Activated CD4-positive, alpha-beta memory T cell treated with anti-CD3 and anti-CD28 coated beads for 36 hours (primary cell): ENCODE measurements around the gene AMPH. TPM values are rescaled to one million over a fixed set of nuclear protein-coding genes. Genes with fewer than 3 reads are reported as not detected.
A peak's percentile ranks its signal among the peaks of the same experiment; 100 is the strongest.

Experiments
- CTCF ChIA-PET: fragments of 350-600 bp; sonication (Branson Sonifier 250); formaldehyde crosslinking; loops from one replicate; lab custom pipeline; 2021; ENCODE audit warnings: antibody characterized with exemption, inconsistent platforms; lab: Charles Lee
- POLR2A ChIA-PET: fragments of 350-600 bp; sonication (Branson Sonifier 250); formaldehyde crosslinking; loops from one replicate; lab custom pipeline; 2021; ENCODE audit warnings: antibody characterized with exemption; lab: Charles Lee
- DNase-seq: peaks from one replicate; pipeline ENCODE4 v3.0.0-alpha.2; 2020
- H3K27ac Mint-ChIP-seq: one replicate; pipeline ENCODE4 v1.8.0; 2021; ENCODE audit warnings: mixed read lengths
- H3K27me3 Mint-ChIP-seq: one replicate; pipeline ENCODE4 v1.8.0; 2021; ENCODE audit warnings: mixed read lengths
- H3K36me3 Mint-ChIP-seq: one replicate; pipeline ENCODE4 v1.8.0; 2021; ENCODE audit warnings: mixed read lengths
- H3K4me1 Mint-ChIP-seq: one replicate; pipeline ENCODE4 v1.8.0; 2021; ENCODE audit warnings: low read depth, mixed read lengths
- H3K4me3 Mint-ChIP-seq: one replicate; pipeline ENCODE4 v1.8.0; 2021; ENCODE audit warnings: mild to moderate bottlenecking, mixed read lengths
- H3K9me3 Mint-ChIP-seq: one replicate; pipeline ENCODE4 v1.8.0; 2021; ENCODE audit warnings: mixed read lengths
- intact Hi-C: fragments of 100-400 bp; cut with micrococcal nuclease; formaldehyde crosslinking; loops from one replicate; pipeline ENCODE4 v1.15.1; 2023
- total RNA-seq, 2 experiments: library from RNA; stranded (reverse); gene quantifications; one replicate each; pipeline ENCODE4 v1.2.3, GENCODE V29; 2021

The AMPH gene
- total RNA-seq, 2 experiments from 2014 or later: not detected

DNA sequence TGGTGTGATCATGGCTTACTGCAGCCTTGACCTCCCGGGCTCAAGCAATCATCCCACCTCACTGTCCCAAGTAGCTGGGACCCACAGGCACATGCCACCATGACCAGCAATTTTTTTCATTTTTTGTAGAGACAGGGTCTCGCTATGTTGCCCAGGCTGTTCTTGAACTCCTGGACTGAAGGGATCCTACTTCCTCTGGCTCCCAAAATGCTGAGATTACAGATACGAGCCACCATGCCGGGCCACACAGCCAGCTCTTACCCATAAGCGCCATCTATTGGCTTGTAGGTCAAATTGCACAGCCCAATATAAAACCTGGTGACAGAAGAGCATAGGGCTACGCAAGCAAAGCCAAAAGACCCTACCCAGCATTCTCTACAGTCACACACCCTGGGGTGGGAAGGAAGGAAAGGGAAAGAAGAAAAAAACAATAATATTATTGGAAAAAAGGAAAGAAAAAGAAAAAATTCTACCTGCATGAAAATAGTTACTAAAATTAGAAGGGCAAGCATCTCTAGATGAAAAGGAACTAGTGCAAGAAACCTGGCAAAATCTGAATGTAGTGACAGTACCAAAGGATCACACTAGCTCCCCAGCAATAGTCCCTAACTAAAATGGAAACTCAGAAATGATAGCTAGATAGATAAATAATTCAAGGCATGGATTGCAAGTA is 29.4 kb upstream of the AMPH start:
- Mint-ChIP-seq H3K36me3 (no peaks in the 10 kb centered on the region), H3K4me3 (no peak overlapping the region), H3K27me3 (peaks cover 10% of the 10 kb centered on the region), H3K4me1 (no peaks in the 10 kb centered on the region), H3K27ac (no peak overlapping the region), H3K9me3 (no peaks in the 10 kb centered on the region)
- peak; percentile 34 for DNase-seq
- CTCF ChIA-PET: interaction anchor here (0.6 to 3.4 kb wide), 18 partner anchors 9 to 290 kb away, joined by 3 to 57 read pairs (median 4); no protein-coding TSS in a partner anchor
- intact Hi-C loops: loop anchor here (1.0 to 5.0 kb wide), 2 partner anchors 248 to 262 kb away; no protein-coding TSS in a partner anchor
- POLR2A ChIA-PET: no interaction called here

DNA sequence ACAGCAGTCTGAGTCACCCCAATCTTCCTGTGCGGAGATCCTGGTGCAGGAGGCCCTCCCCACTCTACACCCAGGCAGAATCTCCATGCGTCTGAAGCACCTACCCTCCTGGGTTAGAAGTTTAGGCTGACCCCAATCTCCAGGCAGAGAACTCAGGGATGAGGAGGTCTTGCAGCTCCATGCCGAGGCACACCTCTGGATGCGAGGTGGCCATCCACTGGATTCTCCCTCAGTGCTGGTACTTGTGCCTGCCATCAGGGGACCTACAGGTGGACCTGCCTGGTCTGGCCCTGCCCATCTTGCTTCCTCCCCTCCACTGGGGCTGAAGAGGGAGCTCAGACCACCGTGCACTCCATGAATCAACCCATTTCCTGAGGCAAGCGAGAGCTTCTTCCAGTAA is 28.8 kb upstream of the AMPH start:
- H3K4me3 Mint-ChIP-seq: no peak overlapping the region
- no peaks in the 10 kb centered on the region for H3K36me3 Mint-ChIP-seq
- no peak overlapping the region for H3K27ac Mint-ChIP-seq
- intact Hi-C loops: loop anchor here (1.0 to 5.0 kb wide), 2 partner anchors 248 to 262 kb away; no protein-coding TSS in a partner anchor
- H3K9me3 Mint-ChIP-seq: no peaks in the 10 kb centered on the region
- POLR2A ChIA-PET: no interaction called here
- H3K4me1 Mint-ChIP-seq: no peaks in the 10 kb centered on the region
- peaks cover 11% of the 10 kb centered on the region for H3K27me3 Mint-ChIP-seq
- CTCF ChIA-PET: interaction anchor here (0.6 to 3.4 kb wide), 17 partner anchors 10 to 290 kb away, joined by 3 to 57 read pairs (median 4); no protein-coding TSS in a partner anchor
- no peak for DNase-seq

DNA sequence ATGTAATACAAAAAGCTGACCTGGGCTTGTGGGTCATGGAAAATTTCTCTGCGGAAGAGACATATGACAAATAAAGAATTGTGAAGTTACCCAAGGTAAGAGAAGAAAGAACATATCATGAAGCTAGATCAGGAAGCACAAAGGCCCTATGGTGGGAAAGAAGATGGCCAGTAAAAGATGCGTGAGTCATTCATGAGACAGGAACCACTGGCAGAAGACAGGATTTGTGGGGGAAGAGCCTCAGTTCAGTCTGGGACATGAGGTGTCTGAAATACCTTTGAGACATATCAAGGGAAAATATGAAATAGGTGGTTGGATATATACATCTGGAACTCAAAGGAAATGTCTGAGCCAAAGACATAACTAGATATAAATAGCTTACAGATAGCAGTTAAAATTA is 27.7 kb upstream of the AMPH start:
- Mint-ChIP-seq H3K36me3 (no peaks in the 10 kb centered on the region), H3K4me3 (no peak overlapping the region), H3K9me3 (no peaks in the 10 kb centered on the region), H3K4me1 (no peaks in the 10 kb centered on the region), H3K27me3 (peaks cover 11% of the 10 kb centered on the region), H3K27ac (no peak overlapping the region)
- no peak for DNase-seq
- intact Hi-C loops: no loop called here
- ChIA-PET CTCF (interaction anchor here (0.6 to 3.4 kb wide), 6 partner anchors 11 to 1409 kb away, joined by 3 to 57 read pairs (median 6); no protein-coding TSS in a partner anchor), POLR2A (no interaction called here)

DNA sequence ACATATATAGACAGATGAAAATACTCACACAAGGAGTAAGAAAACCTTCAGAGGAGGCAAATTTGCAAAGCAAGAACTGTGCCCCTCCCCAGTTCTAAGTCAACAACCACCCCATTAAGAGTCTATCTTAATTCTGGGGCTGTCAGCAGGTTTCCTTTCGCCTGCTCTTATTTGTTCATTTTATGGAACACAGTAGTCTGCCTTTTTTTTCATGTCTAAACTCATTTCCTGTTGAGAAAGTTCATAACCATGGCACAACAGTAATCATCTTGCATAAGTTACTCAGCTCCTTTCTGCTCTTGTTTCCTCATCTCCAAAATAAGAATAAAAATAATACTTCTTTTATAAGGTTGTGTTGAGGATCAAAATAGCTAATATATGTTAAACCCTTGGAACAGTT is 25.8 kb upstream of the AMPH start:
- intact Hi-C loops: no loop called here
- Mint-ChIP-seq H3K4me3 (no peak overlapping the region), H3K27me3 (peaks cover 11% of the 10 kb centered on the region), H3K4me1 (no peaks in the 10 kb centered on the region), H3K27ac (no peak overlapping the region), H3K9me3 (no peaks in the 10 kb centered on the region), H3K36me3 (no peaks in the 10 kb centered on the region)
- no peak for DNase-seq
- ChIA-PET CTCF (interaction anchor here (1.1 to 1.4 kb wide), 3 partner anchors 225 to 261 kb away, joined by 3 to 4 read pairs (median 4); no protein-coding TSS in a partner anchor), POLR2A (no interaction called here)

DNA sequence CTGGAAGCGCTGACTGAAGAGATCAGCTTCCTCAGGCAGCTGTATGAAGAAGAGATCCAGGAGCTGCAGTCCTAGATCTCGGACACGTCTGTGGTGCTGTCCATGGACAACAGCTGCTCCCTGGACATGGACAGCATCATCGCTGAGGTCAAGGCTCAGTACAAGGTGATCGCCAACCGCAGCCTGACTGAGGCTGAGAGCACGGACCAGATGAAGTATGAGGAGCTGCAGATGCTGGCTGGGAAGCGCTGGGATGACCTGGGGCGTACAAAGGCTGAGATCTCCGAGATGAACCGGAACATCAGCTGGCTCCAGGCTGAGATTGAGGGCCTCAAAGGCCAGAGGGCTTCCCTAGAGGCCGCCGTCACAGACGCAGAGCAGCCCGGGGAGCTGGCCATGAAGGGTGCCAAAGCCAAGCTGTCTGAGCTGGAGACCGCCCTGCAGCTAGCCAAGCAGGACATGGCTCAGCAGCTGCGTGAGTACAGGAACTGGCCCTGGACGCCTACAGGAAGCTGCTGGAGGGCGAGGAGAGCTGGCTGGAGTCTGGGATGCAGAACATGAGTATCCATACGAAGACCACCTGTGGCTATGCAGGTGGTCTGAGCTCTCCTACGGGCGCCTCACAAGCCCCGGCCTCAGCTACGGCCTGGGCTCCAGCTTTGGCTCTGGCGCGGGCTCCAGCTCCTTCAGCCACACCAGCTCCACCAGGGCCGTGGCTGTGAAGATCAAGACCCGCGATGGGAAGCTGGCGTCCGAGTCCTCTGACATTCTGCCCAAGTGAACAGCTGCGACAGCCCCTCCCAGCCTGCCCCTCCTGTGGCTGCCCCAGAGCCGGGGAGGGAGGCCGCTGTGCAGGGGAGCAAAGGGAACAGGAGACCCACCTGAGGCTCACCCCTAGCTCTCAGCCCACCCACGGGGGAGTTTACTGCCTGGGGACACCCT is 24.9 kb upstream of the AMPH start:
- POLR2A ChIA-PET: no interaction called here
- no peak overlapping the region for H3K27ac Mint-ChIP-seq
- peaks cover under 1% of the 10 kb centered on the region for H3K9me3 Mint-ChIP-seq
- intact Hi-C loops: no loop called here
- no peaks in the 10 kb centered on the region for H3K36me3 Mint-ChIP-seq
- no peak overlapping the region for H3K4me3 Mint-ChIP-seq
- CTCF ChIA-PET: interaction anchor here (1.1 to 1.4 kb wide), 3 partner anchors 225 to 260 kb away, joined by 3 to 4 read pairs (median 4); no protein-coding TSS in a partner anchor
- H3K27me3 Mint-ChIP-seq: peaks cover 10% of the 10 kb centered on the region
- DNase-seq: no peak
- no peaks in the 10 kb centered on the region for H3K4me1 Mint-ChIP-seq

DNA sequence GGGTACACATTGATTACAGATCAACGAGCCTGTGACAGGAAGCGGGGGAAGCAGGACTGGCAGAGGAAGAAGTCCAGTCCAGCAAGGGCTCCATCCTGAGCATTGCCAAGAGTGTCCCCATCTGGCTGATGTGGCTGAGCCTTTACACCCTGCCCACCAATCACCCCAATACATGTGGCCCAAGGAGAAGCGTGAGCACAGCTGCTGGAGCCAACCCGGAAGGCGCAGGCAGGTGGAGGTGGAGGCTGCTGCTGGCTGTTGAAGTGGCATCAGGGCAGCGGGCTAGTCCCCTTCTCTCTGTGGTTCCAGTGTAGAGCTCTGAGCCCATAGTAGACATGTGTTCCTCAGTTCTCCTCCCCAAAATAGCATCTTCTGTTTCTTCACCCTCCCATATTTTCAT is 6.8 kb upstream of the AMPH start:
- Mint-ChIP-seq H3K27ac (no peak overlapping the region), H3K4me3 (no peak overlapping the region), H3K27me3 (peaks cover 14% of the 10 kb centered on the region), H3K9me3 (no peaks in the 10 kb centered on the region), H3K36me3 (no peaks in the 10 kb centered on the region), H3K4me1 (no peaks in the 10 kb centered on the region)
- ChIA-PET CTCF (no interaction called here), POLR2A (no interaction called here)
- no peak for DNase-seq
- intact Hi-C loops: no loop called here

DNA sequence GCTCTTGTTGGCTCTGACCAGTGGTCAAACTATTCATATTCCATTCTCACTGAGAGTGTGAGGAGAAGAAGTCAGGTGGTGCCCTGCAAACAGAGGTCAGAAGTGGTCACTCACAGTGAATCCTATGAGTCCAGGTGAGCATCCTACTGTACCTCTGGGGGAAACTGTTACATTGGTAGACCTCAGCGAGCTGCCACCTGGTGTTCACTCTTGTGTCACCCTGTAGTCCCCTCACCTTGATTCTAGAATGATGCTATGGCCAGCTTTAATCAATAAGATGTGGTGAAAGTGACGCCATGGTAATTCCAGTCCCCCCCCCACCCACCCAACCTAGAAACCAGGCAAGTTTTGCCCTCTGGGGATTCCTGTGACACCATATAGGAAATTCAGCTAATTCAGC is 1.2 kb upstream of the AMPH start:
- no peak for DNase-seq
- POLR2A ChIA-PET: no interaction called here

DNA sequence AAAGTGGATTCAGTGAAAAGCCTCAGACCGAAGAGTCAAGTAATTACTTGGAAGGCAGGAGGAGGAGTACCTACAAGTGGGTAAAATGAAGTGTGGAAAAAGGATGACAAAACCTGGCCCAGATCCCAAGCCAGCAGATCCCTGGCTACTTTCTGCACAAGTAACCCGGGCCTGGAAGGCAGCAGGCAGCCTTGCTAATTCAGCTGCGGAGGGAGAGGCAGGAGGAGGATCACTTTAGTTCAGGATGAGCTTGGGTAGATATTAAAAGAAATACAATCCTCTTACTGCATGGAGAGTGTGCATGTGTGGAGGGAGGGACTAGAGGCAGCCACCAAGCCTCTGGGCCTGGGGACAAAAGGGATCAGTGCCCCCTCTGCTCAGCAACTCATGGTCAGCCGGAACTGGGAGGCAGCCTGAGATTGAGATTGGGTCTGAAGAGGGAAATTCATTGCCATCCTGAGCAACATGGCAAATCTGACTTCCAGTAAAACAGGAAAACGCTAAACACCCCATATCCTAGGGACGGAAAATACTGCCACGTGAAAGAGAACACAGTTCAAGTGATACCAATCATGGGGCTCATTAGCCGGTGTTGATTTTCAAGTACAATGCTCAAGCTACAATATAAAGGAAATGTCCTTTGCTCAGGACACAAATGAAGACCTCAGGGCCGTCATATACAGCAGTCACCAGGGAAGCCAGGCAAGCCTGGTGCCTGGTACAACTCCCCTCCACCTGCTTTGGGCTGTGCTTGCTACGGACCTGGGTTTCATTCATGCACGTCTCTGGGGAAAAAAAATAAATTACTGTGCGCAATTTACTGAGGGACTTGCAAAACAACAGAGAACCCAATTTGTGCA is 1.3 kb downstream of the AMPH start:
- Mint-ChIP-seq H3K27me3 (peaks cover 61% of the 10 kb centered on the region), H3K27ac (no peak overlapping the region), H3K4me1 (no peaks in the 10 kb centered on the region), H3K4me3 (no peak overlapping the region), H3K36me3 (peaks cover 2% of the 10 kb centered on the region), H3K9me3 (peaks cover 7% of the 10 kb centered on the region)
- POLR2A ChIA-PET: no interaction called here
- CTCF ChIA-PET: no interaction called here
- DNase-seq: no peak
- intact Hi-C loops: no loop called here

More for the DNA sequence above, 1.2 kb upstream of the AMPH start:
- CTCF ChIA-PET: interaction anchor here (0.8 to 2.5 kb wide), 5 partner anchors 17 to 236 kb away, joined by 3 to 12 read pairs (median 4); no protein-coding TSS in a partner anchor
- intact Hi-C loops: no loop called here
- no peak overlapping the region for H3K27ac Mint-ChIP-seq
- H3K4me3 Mint-ChIP-seq: no peak overlapping the region
- no peaks in the 10 kb centered on the region for H3K9me3 Mint-ChIP-seq
- H3K27me3 Mint-ChIP-seq: peaks cover 47% of the 10 kb centered on the region
- no peaks in the 10 kb centered on the region for H3K4me1 Mint-ChIP-seq
- no peaks in the 10 kb centered on the region for H3K36me3 Mint-ChIP-seq

DNA sequence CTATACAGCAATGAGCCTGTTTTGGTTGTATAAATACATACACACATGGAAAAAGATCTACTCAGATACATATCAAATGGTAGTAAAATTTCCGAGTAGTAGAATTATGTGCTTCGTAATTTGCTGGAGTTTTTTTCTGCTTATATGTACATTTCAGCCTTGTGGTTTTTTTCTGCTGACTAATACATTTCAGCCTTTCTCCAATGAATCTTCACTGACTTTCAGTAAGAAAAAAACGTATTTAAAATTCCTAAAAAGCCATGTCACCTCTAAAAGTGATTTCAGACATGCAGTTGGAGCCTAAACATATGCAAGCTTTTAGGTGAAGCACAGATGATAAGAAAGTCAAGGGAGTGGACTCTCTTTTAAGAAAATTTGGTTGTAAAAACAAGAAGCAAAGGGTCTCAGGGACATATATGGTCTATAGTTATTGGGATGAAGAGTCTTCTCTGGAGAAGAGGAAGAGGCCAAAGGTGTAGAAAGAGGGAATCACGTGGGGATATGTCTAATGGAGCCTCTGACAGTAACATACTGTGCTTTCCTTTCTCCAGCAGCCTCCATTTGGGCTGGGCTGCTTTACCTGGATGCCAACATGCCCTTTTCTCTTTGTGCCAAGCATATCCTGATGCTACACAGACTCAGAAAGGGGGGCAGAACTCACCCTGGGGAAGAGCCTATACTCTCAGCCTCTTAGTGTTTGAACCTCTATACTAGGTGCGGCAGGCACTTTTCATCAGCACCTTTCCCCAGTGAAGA is 2.4 kb downstream of the AMPH start:
- Mint-ChIP-seq H3K4me3 (no peak overlapping the region), H3K36me3 (peaks cover 2% of the 10 kb centered on the region), H3K4me1 (no peaks in the 10 kb centered on the region), H3K27ac (no peak overlapping the region), H3K27me3 (peaks cover 61% of the 10 kb centered on the region), H3K9me3 (peaks cover 12% of the 10 kb centered on the region)
- ChIA-PET CTCF (no interaction called here), POLR2A (no interaction called here)
- intact Hi-C loops: no loop called here
- no peak for DNase-seq

DNA sequence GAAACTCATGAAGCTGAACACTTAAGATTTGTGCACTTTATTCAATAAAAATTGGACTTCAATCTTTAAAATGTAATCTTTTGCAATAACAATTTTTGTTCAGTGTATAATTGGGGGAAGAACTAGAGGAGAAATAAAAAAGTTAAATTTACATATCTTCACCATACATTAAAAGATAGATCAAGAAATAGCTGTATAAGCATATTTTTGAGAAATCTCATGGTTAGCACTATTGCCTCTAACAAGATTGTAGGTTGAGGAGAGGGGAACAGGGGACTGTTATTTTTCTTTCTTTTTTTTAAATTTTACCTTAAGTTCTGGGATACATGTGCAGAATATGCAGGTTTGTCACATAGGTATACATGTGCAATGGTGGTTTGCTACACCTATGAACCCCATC is 5.3 kb downstream of the AMPH start:
- POLR2A ChIA-PET: no interaction called here
- Mint-ChIP-seq H3K27me3 (peaks cover 49% of the 10 kb centered on the region), H3K36me3 (peaks cover 2% of the 10 kb centered on the region), H3K27ac (no peak overlapping the region), H3K4me3 (no peak overlapping the region), H3K4me1 (no peaks in the 10 kb centered on the region), H3K9me3 (peaks cover 12% of the 10 kb centered on the region)
- CTCF ChIA-PET: no interaction called here
- intact Hi-C loops: no loop called here
- DNase-seq: no peak

DNA sequence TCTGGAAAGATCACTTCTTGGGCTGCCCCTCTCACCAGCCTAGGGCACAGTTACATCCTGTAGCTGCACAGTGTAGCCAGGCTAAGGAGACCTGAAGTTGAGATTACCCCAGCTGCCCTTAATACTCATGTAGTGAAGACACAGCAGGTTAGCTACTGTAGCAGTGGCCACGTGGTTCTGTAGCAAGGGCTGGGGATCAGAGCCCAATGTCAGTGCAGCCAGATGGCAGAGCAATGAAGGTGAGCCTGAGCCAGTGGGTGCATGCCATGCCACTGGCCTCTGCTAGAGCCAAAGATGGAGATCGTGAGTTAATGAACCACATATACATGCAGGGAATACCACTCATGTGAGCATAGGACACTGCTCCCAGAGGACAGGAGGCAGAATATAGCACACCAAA is 15.5 kb downstream of the AMPH start:
- H3K27ac Mint-ChIP-seq: no peak overlapping the region
- no peaks in the 10 kb centered on the region for H3K4me1 Mint-ChIP-seq
- no peaks in the 10 kb centered on the region for H3K36me3 Mint-ChIP-seq
- POLR2A ChIA-PET: no interaction called here
- no peak overlapping the region for H3K4me3 Mint-ChIP-seq
- H3K9me3 Mint-ChIP-seq: no peaks in the 10 kb centered on the region
- DNase-seq: no peak
- peaks cover 7% of the 10 kb centered on the region for H3K27me3 Mint-ChIP-seq
- intact Hi-C loops: no loop called here
- CTCF ChIA-PET: interaction anchor here (1.2 kb wide), 1 partner anchor 16 kb away, joined by 4 read pairs; the partner anchor contains the start of gene AMPH
